Measurements from ENCODE around the gene UNC93B1.

GRCh38 chr11:68040957-68041591, 37.2 kb upstream of the UNC93B1 start:
- TF ChIP-seq CTCF (conservative IDR thresholded peaks at IDR 0.05; ENCODE audit: low read length), result no peak
- no peak for TF ChIP-seq EZH2phosphoT487 (IDR thresholded peaks at IDR 0.05; ENCODE audit: borderline replicate concordance)

Data from Loucy (cell line).